ENCODE data around the gene TNFRSF18. TPM values are rescaled to one million over a fixed set of nuclear protein-coding genes. Genes with fewer than 3 reads are reported as not detected.

The TNFRSF18 gene
- total RNA-seq, 2 experiments from 2014 or later = not detected

DNA sequence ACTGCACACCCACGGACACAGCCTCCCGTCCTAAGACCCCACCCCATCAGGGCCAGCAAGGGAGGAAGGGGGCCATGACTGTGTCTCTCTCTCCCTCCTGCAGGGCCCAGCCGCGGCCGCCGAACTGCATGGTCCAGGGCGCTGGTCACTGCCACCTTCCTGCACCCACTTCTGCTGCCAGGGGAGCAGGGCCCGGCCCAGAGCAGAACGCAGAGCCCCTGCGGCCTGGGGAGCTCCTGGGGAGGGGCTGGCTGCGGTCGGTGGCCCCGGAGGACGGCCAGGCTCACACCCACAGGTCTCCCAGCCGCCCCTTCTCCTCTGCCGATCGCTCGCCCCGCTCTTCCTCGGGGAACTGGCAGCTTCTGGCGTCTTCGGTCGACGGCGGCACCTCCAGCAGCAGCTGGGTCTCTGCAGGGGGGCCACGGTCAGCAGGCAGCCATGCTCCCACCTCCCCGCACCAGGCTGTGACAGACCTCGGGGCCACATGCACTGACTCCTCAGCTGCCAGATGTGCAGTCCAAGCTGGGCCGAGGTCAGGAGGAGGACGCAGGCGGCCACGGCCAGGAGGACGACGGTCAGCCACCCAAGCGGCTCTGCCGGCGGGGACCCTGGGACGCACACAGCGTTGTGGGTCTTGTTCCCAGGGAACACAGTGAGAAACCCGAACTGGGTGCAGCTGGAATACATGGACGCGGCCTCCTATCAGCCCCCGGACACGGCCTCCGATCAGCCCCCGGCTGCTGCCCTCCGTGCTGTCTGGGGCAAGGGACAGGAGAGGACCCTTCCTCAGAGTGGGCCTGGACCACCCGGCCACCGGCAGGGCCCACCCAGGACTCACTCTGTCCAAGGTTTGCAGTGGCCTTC, 2.6 kb downstream of the TNFRSF18 start:
- H2AFZ ChIP-seq (ENCODE audit: low read length) = no peak overlapping the region
- H3K4me3 ChIP-seq (ENCODE audit: low read depth, low read length, poor library complexity, severe bottlenecking) = no peak overlapping the region
- no peaks in the 10 kb centered on the region for H3K79me2 ChIP-seq (ENCODE audit: insufficient read depth, low read depth, low read length)
- H4K20me1 ChIP-seq (ENCODE audit: insufficient read depth, low read length) = no peaks in the 10 kb centered on the region
- no peaks in the 10 kb centered on the region for H3K9me3 ChIP-seq (ENCODE audit: low read length)
- no peak overlapping the region for H3K27ac ChIP-seq (ENCODE audit: low read depth, low read length, poor library complexity, severe bottlenecking)
- no peaks in the 10 kb centered on the region for H3K9me2 ChIP-seq (ENCODE audit: insufficient read depth, low read length)
- intact Hi-C loops (cut with micrococcal nuclease; ENCODE audit: unreplicated experiment) = no loop called here
- H3K4me1 ChIP-seq (ENCODE audit: insufficient read depth, low read length, poor library complexity, severe bottlenecking) = peaks cover 7% of the 10 kb centered on the region
- no peaks in the 10 kb centered on the region for H3K36me3 ChIP-seq (ENCODE audit: insufficient read depth, low read length)
- no peak for DNase-seq (ENCODE audit: low spot score)
- no peak overlapping the region for H3K4me2 ChIP-seq (ENCODE audit: low read length)
- TF ChIP-seq EZH2phosphoT487 (IDR thresholded peaks at IDR 0.05; ENCODE audit: borderline replicate concordance, low read depth, low read length) = no peak
- TF ChIP-seq, protein P1, sequence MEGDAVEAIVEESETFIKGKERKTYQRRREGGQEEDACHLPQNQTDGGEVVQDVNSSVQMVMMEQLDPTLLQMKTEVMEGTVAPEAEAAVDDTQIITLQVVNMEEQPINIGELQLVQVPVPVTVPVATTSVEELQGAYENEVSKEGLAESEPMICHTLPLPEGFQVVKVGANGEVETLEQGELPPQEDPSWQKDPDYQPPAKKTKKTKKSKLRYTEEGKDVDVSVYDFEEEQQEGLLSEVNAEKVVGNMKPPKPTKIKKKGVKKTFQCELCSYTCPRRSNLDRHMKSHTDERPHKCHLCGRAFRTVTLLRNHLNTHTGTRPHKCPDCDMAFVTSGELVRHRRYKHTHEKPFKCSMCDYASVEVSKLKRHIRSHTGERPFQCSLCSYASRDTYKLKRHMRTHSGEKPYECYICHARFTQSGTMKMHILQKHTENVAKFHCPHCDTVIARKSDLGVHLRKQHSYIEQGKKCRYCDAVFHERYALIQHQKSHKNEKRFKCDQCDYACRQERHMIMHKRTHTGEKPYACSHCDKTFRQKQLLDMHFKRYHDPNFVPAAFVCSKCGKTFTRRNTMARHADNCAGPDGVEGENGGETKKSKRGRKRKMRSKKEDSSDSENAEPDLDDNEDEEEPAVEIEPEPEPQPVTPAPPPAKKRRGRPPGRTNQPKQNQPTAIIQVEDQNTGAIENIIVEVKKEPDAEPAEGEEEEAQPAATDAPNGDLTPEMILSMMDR (conservative IDR thresholded peaks at IDR 0.05; ENCODE audit: low read length) = no peak
- no TSS peak for BruUV-seq (replicated peaks)
- ChIA-PET POLR2A (no interaction called here), CTCF (ENCODE audit: unreplicated experiment) (no interaction called here)

DNA sequence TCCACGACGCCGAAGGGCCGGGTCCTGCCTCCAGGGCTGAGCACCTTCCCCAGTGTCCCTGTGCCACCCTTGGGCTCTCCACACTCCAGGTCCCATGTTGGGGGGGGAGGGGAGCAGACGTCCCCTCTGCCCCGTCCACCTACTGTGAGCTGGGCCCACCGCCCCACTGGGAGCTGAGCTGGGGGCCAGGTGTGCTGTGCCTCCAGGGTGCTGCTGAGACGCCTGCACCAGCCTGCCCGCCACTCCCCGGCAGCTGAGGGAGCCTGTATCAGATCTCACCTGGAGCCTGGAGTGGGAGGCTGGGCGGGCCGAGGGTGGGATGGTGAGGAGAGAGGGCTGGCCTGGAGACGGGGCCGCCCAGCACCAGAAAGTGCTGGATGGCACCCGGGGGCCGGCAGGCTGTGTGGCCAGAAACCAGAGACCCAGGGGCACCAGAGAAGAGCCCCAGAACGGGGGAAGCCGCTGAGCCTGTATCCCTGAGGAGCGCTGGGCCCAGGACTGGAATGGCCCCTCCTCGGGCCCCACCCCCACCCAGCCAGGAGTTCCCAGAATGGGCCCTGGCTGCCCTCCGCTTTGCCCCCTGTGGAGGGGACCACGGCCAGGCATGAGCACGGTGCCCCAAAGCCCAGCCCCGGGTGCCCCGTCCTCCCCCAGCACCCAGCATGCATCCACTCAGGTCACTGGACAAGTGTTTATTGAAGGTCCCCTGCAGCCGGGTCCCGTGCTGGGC, 3.4 kb downstream of the TNFRSF18 start:
- Histone ChIP-seq H3K36me3 (ENCODE audit: insufficient read depth, low read length) (no peaks in the 10 kb centered on the region), H3K4me2 (ENCODE audit: low read length) (no peak overlapping the region), H3K9me2 (ENCODE audit: insufficient read depth, low read length) (no peaks in the 10 kb centered on the region), H3K4me1 (ENCODE audit: insufficient read depth, low read length, poor library complexity, severe bottlenecking) (peaks cover 7% of the 10 kb centered on the region), H3K79me2 (ENCODE audit: insufficient read depth, low read depth, low read length) (no peaks in the 10 kb centered on the region), H3K4me3 (ENCODE audit: low read depth, low read length, poor library complexity, severe bottlenecking) (no peak overlapping the region), H3K27ac (ENCODE audit: low read depth, low read length, poor library complexity, severe bottlenecking) (no peak overlapping the region), H4K20me1 (ENCODE audit: insufficient read depth, low read length) (no peaks in the 10 kb centered on the region), H3K9me3 (ENCODE audit: low read length) (no peaks in the 10 kb centered on the region), H2AFZ (ENCODE audit: low read length) (no peak overlapping the region)
- no peak for DNase-seq (ENCODE audit: low spot score)
- CTCF ChIA-PET (ENCODE audit: unreplicated experiment) = no interaction called here
- POLR2A ChIA-PET = no interaction called here
- no TSS peak for BruUV-seq (replicated peaks)
- no peak for TF ChIP-seq EZH2phosphoT487 (IDR thresholded peaks at IDR 0.05; ENCODE audit: borderline replicate concordance, low read depth, low read length)
- TF ChIP-seq, protein P1 (conservative IDR thresholded peaks at IDR 0.05; ENCODE audit: low read length) = no peak
- intact Hi-C loops (cut with micrococcal nuclease; ENCODE audit: unreplicated experiment) = no loop called here

Measured in OCI-LY7 (cell line).